WI38 (cell line): ENCODE results near the gene CCL4.
"Not testable (repeated sequence)": the region's sequence is repeated elsewhere in the genome, so short reads cannot be mapped to it uniquely, and the experiment has no call there.

ENCODE experiments used
- H3K4me3 ChIP-seq: 2 replicates; pipeline ENCODE4 v1.5.1; 2011; ENCODE audit warnings: low read depth, mild to moderate bottlenecking, control low read depth, low read length
- TF ChIP-seq, protein P1 (sequence below): IDR thresholded peaks from 2 replicates; pipeline ENCODE4 v1.5.1; 2012; ENCODE audit warnings: low read depth, mild to moderate bottlenecking, control low read depth, low read length

CCL4 gene

DNA sequence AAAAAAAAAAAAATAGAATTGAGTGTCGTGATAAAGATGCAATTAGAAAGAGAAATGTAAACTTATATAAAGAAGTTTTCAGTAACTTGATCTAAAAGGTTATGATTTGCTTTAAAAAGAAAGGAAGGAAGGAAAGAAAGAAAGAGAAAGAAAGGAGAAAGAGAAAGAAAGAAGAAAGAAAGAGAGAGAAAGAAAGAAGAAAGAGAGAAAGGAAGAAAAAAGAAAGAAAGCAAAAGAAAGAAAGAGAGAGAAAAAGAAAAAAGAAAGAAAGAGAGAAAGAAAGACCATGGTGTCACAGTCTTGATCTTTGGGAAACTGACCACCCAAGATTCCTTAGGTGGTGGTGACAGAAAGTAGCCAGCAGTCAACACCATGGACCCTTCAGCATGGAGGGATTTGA lies 9.4 kb upstream of the CCL4 start:
- no peak overlapping the region for H3K4me3 ChIP-seq
- TF ChIP-seq, protein P1, sequence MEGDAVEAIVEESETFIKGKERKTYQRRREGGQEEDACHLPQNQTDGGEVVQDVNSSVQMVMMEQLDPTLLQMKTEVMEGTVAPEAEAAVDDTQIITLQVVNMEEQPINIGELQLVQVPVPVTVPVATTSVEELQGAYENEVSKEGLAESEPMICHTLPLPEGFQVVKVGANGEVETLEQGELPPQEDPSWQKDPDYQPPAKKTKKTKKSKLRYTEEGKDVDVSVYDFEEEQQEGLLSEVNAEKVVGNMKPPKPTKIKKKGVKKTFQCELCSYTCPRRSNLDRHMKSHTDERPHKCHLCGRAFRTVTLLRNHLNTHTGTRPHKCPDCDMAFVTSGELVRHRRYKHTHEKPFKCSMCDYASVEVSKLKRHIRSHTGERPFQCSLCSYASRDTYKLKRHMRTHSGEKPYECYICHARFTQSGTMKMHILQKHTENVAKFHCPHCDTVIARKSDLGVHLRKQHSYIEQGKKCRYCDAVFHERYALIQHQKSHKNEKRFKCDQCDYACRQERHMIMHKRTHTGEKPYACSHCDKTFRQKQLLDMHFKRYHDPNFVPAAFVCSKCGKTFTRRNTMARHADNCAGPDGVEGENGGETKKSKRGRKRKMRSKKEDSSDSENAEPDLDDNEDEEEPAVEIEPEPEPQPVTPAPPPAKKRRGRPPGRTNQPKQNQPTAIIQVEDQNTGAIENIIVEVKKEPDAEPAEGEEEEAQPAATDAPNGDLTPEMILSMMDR: no peak

DNA sequence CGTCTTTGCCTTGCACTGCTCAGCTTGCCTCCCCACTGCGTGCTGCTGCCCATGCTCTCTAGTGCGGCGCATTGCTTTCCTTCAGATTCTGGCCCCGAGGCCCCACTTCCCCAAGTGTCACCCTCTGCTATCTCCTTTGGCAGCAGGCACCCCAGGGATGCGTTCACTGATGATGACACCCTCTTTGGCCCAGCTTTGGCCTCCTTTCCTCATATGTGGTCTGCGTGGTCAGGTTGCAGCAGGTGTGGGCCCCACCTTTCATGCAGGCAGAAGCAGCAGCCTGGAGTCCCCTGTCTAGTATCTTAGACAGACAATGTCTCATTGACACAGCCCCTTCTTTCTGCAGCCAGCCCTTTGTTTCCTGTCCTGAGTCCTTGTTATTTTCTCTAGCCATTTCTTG lies 8.9 kb upstream of the CCL4 start:
- TF ChIP-seq, protein P1: no peak
- no peak overlapping the region for H3K4me3 ChIP-seq

- TF ChIP-seq, protein P1: no peak
- no peak overlapping the region for H3K4me3 ChIP-seq
These were observed 7.6 kb upstream of the CCL4 start for GRCh38 chr17:36095992-36096391.

GRCh38 chr17:36099004-36099403 lies 4.6 kb upstream of the CCL4 start:
- not testable (repeated sequence) for H3K4me3 ChIP-seq

DNA sequence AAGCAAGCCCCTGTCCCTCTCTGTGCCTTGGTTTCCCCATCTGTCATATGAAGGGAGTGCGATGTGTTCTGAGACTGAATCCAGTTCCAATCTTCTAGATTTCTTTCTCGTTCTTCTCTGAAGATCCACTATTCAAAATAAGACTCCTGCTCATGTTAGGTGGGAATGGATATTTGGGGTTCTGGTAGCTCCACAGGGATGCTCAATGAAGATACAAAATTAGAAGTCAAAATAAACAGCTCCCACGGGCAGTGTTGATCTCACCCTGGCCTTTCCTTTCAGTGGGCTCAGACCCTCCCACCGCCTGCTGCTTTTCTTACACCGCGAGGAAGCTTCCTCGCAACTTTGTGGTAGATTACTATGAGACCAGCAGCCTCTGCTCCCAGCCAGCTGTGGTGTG lies 619 bp downstream of the CCL4 start:
- not testable (repeated sequence) for H3K4me3 ChIP-seq

- no peak overlapping the region for H3K4me3 ChIP-seq
- TF ChIP-seq, protein P1: no peak
These were observed 1.1 kb downstream of the CCL4 start for GRCh38 chr17:36104701-36105181.

DNA sequence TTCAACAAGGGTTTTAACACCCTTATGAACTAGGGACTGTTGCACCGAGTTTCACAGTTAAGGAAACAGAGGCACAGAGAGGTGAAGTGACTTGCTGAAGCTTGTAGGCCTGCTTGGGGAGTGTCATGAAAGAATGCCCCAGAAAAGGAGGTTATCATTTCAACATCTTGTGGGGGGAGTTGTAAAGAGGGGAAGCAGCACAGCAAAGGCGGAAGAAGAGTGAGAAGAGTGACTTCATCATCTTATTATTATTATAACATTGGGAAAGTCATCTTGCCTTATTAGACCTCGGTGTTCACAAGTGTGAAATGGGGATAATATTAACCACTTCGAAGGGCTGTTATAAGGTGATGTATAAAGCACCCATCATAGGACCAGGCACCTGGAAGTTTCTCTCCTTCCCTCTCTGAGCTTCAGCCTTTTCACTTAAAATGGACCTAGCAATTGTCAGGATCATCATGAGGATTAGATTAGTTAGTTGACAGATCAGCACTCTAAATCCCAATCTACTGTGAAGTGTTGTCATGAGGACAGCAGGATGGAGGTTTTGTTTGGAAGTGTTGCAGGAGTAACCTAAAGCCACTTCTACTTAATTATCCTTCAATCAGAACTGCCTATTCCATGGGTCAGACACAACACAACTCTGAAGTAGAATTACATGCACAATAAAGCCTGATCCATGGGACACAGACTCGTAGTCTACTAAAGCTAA lies 2.3 kb downstream of the CCL4 start:
- TF ChIP-seq, protein P1: no peak
- H3K4me3 ChIP-seq: no peak overlapping the region

GRCh38 chr17:36106493-36106835 lies 2.8 kb downstream of the CCL4 start:
- TF ChIP-seq, protein P1: no peak
- H3K4me3 ChIP-seq: no peak overlapping the region
